Fibroblast of mammary gland (primary cell): ENCODE results near the gene LGI2.

Experiments used
- DNase-seq: peaks from one replicate; pipeline ENCODE4 v3.0.0-alpha.2; 2010; ENCODE audit warnings: low read depth
- H3K4me3 ChIP-seq: 2 replicates; pipeline ENCODE4 v1.5.1; 2011; ENCODE audit warnings: low read depth, mild to moderate bottlenecking, low read length, moderate library complexity; ENCODE audit not compliant: control insufficient read depth
- CTCF ChIP-seq: conservative IDR thresholded peaks from 2 replicates; pipeline ENCODE4 v1.5.1; 2011; ENCODE audit warnings: low read depth, low read length, inconsistent platforms; ENCODE audit not compliant: control insufficient read depth, insufficient read depth

The LGI2 gene

GRCh38 chr4:25013756-25014661, 16.7 kb downstream of the LGI2 start:
- no peak overlapping the region for H3K4me3 ChIP-seq
- TF ChIP-seq CTCF: no peak
- peak; percentile 39 for DNase-seq

- no peak for TF ChIP-seq CTCF
- no peak for DNase-seq
- H3K4me3 ChIP-seq: no peak overlapping the region
Measured at GRCh38 chr4:25012655-25013054, 18.1 kb downstream of the LGI2 start.

GRCh38 chr4:25011135-25011866, 19.4 kb downstream of the LGI2 start:
- H3K4me3 ChIP-seq: no peak overlapping the region
- DNase-seq: no peak
- TF ChIP-seq CTCF: no peak

- no peak for DNase-seq
- no peak overlapping the region for H3K4me3 ChIP-seq
- TF ChIP-seq CTCF: no peak
Measured at GRCh38 chr4:25007598-25007997, 23.1 kb downstream of the LGI2 start.

GRCh38 chr4:25002681-25003080, 28.1 kb downstream of the LGI2 start:
- no peak for TF ChIP-seq CTCF
- peak; percentile 12 for DNase-seq

GRCh38 chr4:25001509-25001908, 29.2 kb downstream of the LGI2 start:
- no peak for TF ChIP-seq CTCF
- no peak for DNase-seq
- H3K4me3 ChIP-seq: no peak overlapping the region

More at GRCh38 chr4:25002681-25003080, 28.1 kb downstream of the LGI2 start:
- H3K4me3 ChIP-seq: no peak overlapping the region
